H9 (cell line): ENCODE results near the gene GALNT10. TPM values are rescaled to one million over a fixed set of nuclear protein-coding genes. Genes with fewer than 3 reads are reported as not detected.

Experiments
- DNase-seq: peaks from one replicate; pipeline ENCODE4 v3.0.0-alpha.2; 2017
- H2AFZ ChIP-seq: one replicate; pipeline ENCODE4 v1.6.1; 2013; ENCODE audit warnings: mild to moderate bottlenecking, low read length, control low read depth, moderate library complexity
- H2AK5ac ChIP-seq: 2 replicates; pipeline ENCODE4 v1.6.1; 2013; ENCODE audit warnings: low read length, control low read depth, mixed read lengths; ENCODE audit not compliant: insufficient read length
- H2BK120ac ChIP-seq: one replicate; pipeline ENCODE4 v1.6.1; 2013; ENCODE audit warnings: low read depth, mild to moderate bottlenecking, low read length, control low read depth, inconsistent platforms; ENCODE audit not compliant: poor library complexity, severe bottlenecking
- H2BK12ac ChIP-seq: 2 replicates; pipeline ENCODE4 v1.6.1; 2013; ENCODE audit warnings: low read length, control low read depth, mixed read lengths, low read depth; ENCODE audit not compliant: insufficient read length
- H2BK15ac ChIP-seq: 2 replicates; pipeline ENCODE4 v1.6.1; 2013; ENCODE audit warnings: low read depth, low read length, control low read depth
- H2BK20ac ChIP-seq: one replicate; pipeline ENCODE4 v1.6.1; 2013; ENCODE audit warnings: low read depth, mild to moderate bottlenecking, low read length, control low read depth, inconsistent platforms; ENCODE audit not compliant: poor library complexity, severe bottlenecking
- H2BK5ac ChIP-seq: 2 replicates; pipeline ENCODE4 v1.6.1; 2013; ENCODE audit warnings: low read length, control low read depth, mixed read lengths; ENCODE audit not compliant: insufficient read length
- H3K14ac ChIP-seq: 2 replicates; pipeline ENCODE4 v1.6.1; 2013; ENCODE audit warnings: low read length, control low read depth; ENCODE audit not compliant: insufficient read depth
- H3K18ac ChIP-seq: 2 replicates; pipeline ENCODE4 v1.6.1; 2013; ENCODE audit warnings: low read depth, mild to moderate bottlenecking, mixed read lengths, low read length, control low read depth; ENCODE audit not compliant: insufficient read length
- H3K23ac ChIP-seq: 2 replicates; pipeline ENCODE4 v1.6.1; 2013; ENCODE audit warnings: low read length, control low read depth, mixed read lengths, low read depth; ENCODE audit not compliant: insufficient read length
- H3K23me2 ChIP-seq: 2 replicates; pipeline ENCODE4 v1.6.1; 2013; ENCODE audit warnings: low read depth, mild to moderate bottlenecking, mixed read lengths, low read length, control low read depth; ENCODE audit not compliant: insufficient read length, poor library complexity, severe bottlenecking
- H3K27ac ChIP-seq: 2 replicates; pipeline ENCODE4 v1.5.1; 2013; ENCODE audit warnings: low read length, control low read depth, mixed read lengths, low read depth; ENCODE audit not compliant: insufficient read length
- H3K27me3 ChIP-seq: 2 replicates; pipeline ENCODE4 v1.6.1; 2013; ENCODE audit warnings: low read length, control low read depth, inconsistent platforms; ENCODE audit not compliant: insufficient read depth
- H3K4ac ChIP-seq: 2 replicates; pipeline ENCODE4 v1.6.1; 2013; ENCODE audit warnings: low read depth, mild to moderate bottlenecking, control low read depth, inconsistent platforms, low read length, moderate library complexity
- H3K4me1 ChIP-seq: 2 replicates; pipeline ENCODE4 v1.6.1; 2013; ENCODE audit warnings: low read length, control low read depth, inconsistent platforms; ENCODE audit not compliant: insufficient read depth
- H3K4me2 ChIP-seq: 2 replicates; pipeline ENCODE4 v1.6.1; 2013; ENCODE audit warnings: low read length, control low read depth, mixed read lengths; ENCODE audit not compliant: insufficient read length, insufficient read depth
- H3K56ac ChIP-seq: 2 replicates; pipeline ENCODE4 v1.6.1; 2013; ENCODE audit warnings: low read depth, mild to moderate bottlenecking, mixed read lengths, low read length, control low read depth; ENCODE audit not compliant: insufficient read length
- H3K79me1 ChIP-seq: 2 replicates; pipeline ENCODE4 v1.6.1; 2013; ENCODE audit warnings: low read depth, mild to moderate bottlenecking, moderate library complexity, low read length, control low read depth, inconsistent platforms; ENCODE audit not compliant: insufficient read depth, poor library complexity, severe bottlenecking
- H3K79me2 ChIP-seq: 2 replicates; pipeline ENCODE4 v1.6.1; 2013; ENCODE audit warnings: low read length, control low read depth, inconsistent platforms; ENCODE audit not compliant: insufficient read depth
- H3K9ac ChIP-seq: 2 replicates; pipeline ENCODE4 v1.6.1; 2013; ENCODE audit warnings: low read length, control low read depth, mixed read lengths; ENCODE audit not compliant: insufficient read length; ENCODE audit errors: extremely low read depth
- H3K9me3 ChIP-seq: one replicate; pipeline ENCODE4 v1.6.1; 2013; ENCODE audit warnings: low read depth, low read length, inconsistent platforms; ENCODE audit not compliant: control insufficient read depth
- H3T11ph ChIP-seq: one replicate; pipeline ENCODE4 v1.6.1; 2013; ENCODE audit warnings: mild to moderate bottlenecking, low read length, control low read depth, inconsistent platforms
- H4K20me1 ChIP-seq: one replicate; pipeline ENCODE4 v1.6.1; 2013; ENCODE audit not compliant: control insufficient read depth, insufficient read length, insufficient read depth
- H4K5ac ChIP-seq: 2 replicates; pipeline ENCODE4 v1.6.1; 2013; ENCODE audit warnings: low read depth, mild to moderate bottlenecking, mixed read lengths, low read length, control low read depth; ENCODE audit not compliant: insufficient read length
- H4K8ac ChIP-seq: replicated peaks from 2 replicates; pipeline ENCODE4 v1.6.1; 2013; ENCODE audit warnings: low read length, control low read depth, mixed read lengths, low read depth; ENCODE audit not compliant: insufficient read length
- H4K91ac ChIP-seq: 2 replicates; pipeline ENCODE4 v1.6.1; 2013; ENCODE audit warnings: low read depth, mild to moderate bottlenecking, moderate library complexity, mixed read lengths, low read length, control low read depth; ENCODE audit not compliant: insufficient read length
- H3K27ac Mint-ChIP-seq, 3 experiments: 2 replicates in 2 of 3; 3 replicates in 1 of 3; pipeline ENCODE4 v1.8.0; 2020 to 2021; ENCODE audit warnings: mixed read lengths in 3 of 3, mild to moderate bottlenecking in 1 of 3, moderate library complexity in 1 of 3
- H3K27me3 Mint-ChIP-seq: 2 replicates; pipeline ENCODE4 v1.8.0; 2021; ENCODE audit warnings: low read depth, mild to moderate bottlenecking, moderate library complexity, mixed read lengths
- H3K36me3 Mint-ChIP-seq, 3 experiments: 2 replicates in 2 of 3; 3 replicates in 1 of 3; pipeline ENCODE4 v1.8.0; 2020 to 2021; ENCODE audit warnings: low read depth in 3 of 3, mixed read lengths in 3 of 3; ENCODE audit not compliant: insufficient read depth in 1 of 3
- H3K4me1 Mint-ChIP-seq, 2 experiments: 2 replicates each; pipeline ENCODE4 v1.8.0; 2020; ENCODE audit warnings: mixed read lengths in 2 of 2
- H3K4me3 Mint-ChIP-seq, 2 experiments: 2 replicates in 1 of 2; 3 replicates in 1 of 2; pipeline ENCODE4 v1.8.0; 2020 to 2021; ENCODE audit warnings: mild to moderate bottlenecking in 2 of 2, mixed read lengths in 2 of 2, moderate library complexity in 1 of 2
- H3K9me3 Mint-ChIP-seq, 2 experiments: 2 replicates in 1 of 2; 3 replicates in 1 of 2; pipeline ENCODE4 v1.8.0; 2020; ENCODE audit warnings: mild to moderate bottlenecking in 2 of 2, mixed read lengths in 2 of 2, moderate library complexity in 1 of 2
- CTCF ChIP-seq: fragments of 200-600 bp; sonication (generic); conservative IDR thresholded peaks from 3 replicates; pipeline ENCODE4 v1.8.0; 2021; ENCODE audit warnings: antibody characterized with exemption, mild to moderate bottlenecking
- WGBS: extraction: QIAGEN DNeasy Blood & Tissue Kit; methylation state at CpG from one replicate; pipeline ENCODE4 v1.1.7; 2013; ENCODE audit warnings: missing lambda C conversion rate, low lambda C conversion rate, mixed read lengths; ENCODE audit not compliant: insufficient read length; ENCODE audit errors: extremely low coverage; 5-methylcytosine and 5-hydroxymethylcytosine counted together
- total RNA-seq: library from RNA; stranded (reverse); gene quantifications from 2 replicates; pipeline ENCODE4 v1.2.1, GENCODE V29; 2021

The GALNT10 gene
- total RNA-seq, 1 experiment from 2014 or later = 15.4 TPM

GRCh38 chr5:154271936-154272514 lies 81.5 kb downstream of the GALNT10 start:
- Histone ChIP-seq H3K27me3 (no peaks in the 10 kb centered on the region), H2BK12ac (no peak overlapping the region), H2AK5ac (no peak overlapping the region), H3K9ac (no peak overlapping the region), H2AFZ (no peak overlapping the region), H3K79me1 (no peaks in the 10 kb centered on the region), H2BK5ac (no peak overlapping the region), H4K20me1 (no peaks in the 10 kb centered on the region), H3K56ac (no peak overlapping the region), H3K4me2 (no peak overlapping the region), H3K4ac (no peak overlapping the region), H3K4me1 (peaks cover 5% of the 10 kb centered on the region), H3K23ac (no peak overlapping the region), H2BK120ac (no peak overlapping the region), H3T11ph (no peak overlapping the region), H3K79me2 (no peaks in the 10 kb centered on the region), H2BK20ac (no peak overlapping the region), H3K9me3 (no peaks in the 10 kb centered on the region), H4K91ac (no peak overlapping the region), H3K27ac (no peak overlapping the region), H4K5ac (no peak overlapping the region), H3K14ac (no peak overlapping the region), H3K18ac (no peak overlapping the region), H4K8ac (no peak overlapping the region), H2BK15ac (no peak overlapping the region; the same call in 1 of the 2 replicates), H3K23me2 (no peaks in the 10 kb centered on the region)
- no peak for TF ChIP-seq CTCF
- Mint-ChIP-seq H3K4me1 (peaks cover 14 to 20% of the 10 kb centered on the region in 2 experiments), H3K4me3 (no peak overlapping the region), H3K36me3 (no peaks in the 10 kb centered on the region), H3K9me3 (no peaks in the 10 kb centered on the region), H3K27me3 (0 out of 2 replicates have a peak, but pooled peaks cover 1% of the 10 kb centered on the region), H3K27ac (peak overlapping the region in 2 of 3 experiments; percentile 55 to 63; a peak in 4 of 7 replicates)
- DNase-seq = no peak
- no CpG with 5 or more reads among the region's 6 CpGs for WGBS
